KG1 (cell line): ENCODE results near the gene AHRR.

Experiments used
- DNase-seq: peaks from one replicate; lab custom pipeline; 2025; lab: John Stamatoyannopoulos, UW

The AHRR gene

DNA sequence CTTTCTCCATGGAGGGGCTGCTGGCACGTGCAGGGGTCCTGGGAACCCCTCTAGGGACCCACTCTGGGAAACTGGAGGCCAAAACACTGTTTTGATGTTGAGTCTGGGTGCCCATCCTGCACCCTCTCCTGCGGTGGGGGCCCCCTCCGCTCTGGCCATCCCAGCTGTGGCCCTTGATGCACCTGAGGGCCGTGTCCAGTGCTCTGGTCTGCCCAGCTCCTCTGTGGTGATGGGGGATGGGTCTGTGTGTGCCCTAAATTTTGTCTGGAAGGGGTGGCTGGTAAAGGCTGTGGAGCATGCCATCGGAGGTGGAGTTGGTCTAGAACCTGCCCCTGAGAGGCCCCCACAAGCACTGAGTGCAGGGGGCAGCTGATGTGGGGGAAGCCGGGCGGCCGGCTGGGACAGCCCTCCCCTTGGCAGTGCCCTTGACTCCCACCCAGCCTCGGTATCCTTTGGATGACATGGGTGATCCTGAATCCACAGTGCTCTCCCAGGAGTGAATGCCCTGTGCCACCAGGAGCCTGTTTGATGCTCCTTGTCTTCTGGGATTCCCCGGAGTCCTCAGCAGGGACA, 26.3 kb downstream of the AHRR start:
- no peak for DNase-seq

GRCh38 chr5:348726-349125, 27.2 kb downstream of the AHRR start:
- DNase-seq, result no peak

- no peak for DNase-seq
These were observed 28.8 kb downstream of the AHRR start for GRCh38 chr5:350355-350754.

DNA sequence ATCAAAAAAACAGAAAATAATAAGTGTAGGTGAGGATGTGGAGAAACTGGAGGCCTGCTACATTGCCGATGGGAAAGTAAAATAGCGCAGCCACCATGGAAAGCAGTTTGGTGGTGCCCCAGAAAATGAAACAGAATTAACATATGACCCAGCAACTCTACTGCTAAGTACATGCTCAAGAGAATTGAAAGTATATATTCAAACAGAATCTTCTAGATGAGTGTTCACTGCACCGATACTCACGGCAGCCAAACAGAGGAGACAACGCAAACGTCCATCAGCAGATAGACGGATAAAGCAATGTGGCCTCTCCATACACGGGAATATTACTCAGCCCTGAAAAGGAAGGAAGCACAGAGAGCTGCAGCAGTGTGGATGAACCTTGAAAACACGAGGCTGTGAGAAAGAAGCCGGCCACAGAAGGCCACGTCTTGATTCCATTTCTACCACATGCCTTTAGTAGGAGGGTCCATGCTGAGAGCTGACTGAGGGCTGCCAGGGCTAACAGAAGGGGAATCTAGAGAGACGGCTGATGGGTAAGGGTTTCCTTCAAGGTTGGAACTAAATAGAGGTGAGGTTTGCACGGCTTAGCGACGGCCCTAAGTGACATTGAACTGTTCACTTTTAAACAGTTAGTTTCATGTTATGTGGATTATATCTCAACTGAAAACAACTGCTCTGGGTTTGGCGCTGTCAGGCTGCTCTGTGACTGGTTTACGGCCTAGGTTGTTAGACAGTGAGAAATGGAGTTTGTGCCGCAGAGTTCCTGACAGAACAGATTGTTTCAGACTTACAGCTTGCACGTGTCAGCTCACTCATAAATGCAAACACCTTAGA, 29.8 kb downstream of the AHRR start:
- no peak for DNase-seq

DNA sequence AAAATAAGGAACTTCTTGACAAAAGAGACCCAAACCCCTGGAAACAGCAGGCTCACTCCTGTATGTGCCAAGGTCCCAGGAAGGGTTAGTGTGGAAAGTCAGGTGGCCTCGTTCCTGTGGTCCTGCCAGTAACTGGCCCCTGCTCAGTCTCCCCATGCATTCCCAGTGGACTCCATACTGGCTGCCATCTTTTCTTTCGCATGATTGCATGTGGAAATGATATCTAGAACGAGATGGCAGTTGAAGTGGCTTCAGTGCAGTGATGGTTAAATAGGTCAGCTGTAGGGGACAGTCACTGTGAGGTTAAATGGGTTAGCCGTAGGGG, 30.4 kb downstream of the AHRR start:
- DNase-seq, result no peak

- DNase-seq, result no peak
These were observed 31.4 kb downstream of the AHRR start for GRCh38 chr5:352639-353611.

DNA sequence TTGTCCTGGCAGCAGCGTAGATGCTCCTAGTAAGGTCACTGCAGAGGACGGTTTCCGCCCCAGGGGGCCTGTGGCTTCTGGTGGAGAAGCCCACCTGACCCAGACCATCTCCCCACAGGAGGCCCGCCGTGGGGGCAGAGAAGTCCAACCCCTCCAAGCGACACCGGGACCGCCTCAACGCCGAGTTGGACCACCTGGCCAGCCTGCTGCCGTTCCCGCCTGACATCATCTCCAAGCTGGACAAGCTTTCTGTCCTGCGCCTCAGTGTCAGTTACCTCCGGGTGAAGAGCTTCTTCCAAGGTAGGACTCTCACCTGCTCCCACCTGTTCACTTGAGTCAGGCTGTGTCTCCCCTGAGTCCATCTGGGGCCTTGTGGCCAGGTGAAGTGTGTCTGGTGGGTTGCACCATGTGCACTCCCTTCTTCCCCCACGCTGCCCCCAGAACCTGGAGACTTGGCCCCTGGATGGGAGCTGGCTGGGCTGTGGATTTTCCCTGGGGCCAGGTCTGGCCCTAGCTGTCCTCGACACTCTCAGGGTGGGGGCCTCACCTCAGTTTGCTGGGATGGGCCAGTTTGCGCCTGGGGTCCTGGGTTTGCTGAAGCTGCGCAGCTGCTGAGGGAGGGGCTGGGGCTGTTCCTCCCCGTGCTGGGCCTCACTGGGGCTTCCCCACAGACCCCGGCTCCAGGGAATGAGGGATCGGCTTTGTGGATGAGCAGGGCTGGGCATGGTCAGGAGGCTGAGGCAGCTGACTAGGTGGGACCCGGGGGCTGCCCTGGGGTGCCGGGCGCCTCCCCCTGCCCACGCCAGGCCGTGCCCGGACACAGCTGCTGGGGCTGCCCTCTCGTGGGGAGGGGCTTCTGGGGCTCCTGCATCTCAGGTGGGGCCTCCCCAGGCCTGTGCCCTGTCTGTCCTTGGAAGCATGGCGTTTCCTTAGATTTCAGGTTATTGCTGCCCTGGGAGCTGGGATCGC, 32.4 kb downstream of the AHRR start:
- no peak for DNase-seq

- no peak for DNase-seq
These were observed 33.3 kb downstream of the AHRR start for GRCh38 chr5:354581-355378.

DNA sequence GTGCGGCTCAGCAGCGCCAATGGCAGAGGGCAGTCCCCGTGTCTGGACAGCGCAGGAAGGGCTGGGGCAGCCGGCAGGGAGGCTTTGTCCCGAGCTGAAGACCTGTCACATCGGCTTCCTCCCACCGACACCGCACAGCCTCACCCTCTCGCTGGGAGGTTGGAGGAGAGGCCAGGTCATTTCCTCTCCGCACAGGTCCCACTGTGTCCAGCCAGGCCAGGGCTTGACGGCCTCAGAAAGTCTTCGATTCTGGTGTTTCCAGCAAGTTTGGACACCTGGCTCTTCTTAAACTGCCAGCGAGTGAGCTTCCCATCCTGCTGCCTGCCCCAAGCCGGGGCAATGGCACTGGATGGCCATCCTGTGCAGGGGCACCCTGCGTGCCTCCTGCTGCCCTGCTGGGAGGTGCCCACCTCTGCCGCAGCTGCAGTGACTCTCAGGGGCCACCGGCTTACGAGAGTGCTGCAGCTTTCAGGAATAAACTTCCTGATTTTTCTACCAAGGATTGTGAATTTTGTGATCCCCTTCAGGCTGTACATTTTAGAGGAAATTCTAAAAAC, 33.9 kb downstream of the AHRR start:
- DNase-seq, result no peak

- DNase-seq, result no peak
These were observed 34.4 kb downstream of the AHRR start for GRCh38 chr5:355958-356357.

DNA sequence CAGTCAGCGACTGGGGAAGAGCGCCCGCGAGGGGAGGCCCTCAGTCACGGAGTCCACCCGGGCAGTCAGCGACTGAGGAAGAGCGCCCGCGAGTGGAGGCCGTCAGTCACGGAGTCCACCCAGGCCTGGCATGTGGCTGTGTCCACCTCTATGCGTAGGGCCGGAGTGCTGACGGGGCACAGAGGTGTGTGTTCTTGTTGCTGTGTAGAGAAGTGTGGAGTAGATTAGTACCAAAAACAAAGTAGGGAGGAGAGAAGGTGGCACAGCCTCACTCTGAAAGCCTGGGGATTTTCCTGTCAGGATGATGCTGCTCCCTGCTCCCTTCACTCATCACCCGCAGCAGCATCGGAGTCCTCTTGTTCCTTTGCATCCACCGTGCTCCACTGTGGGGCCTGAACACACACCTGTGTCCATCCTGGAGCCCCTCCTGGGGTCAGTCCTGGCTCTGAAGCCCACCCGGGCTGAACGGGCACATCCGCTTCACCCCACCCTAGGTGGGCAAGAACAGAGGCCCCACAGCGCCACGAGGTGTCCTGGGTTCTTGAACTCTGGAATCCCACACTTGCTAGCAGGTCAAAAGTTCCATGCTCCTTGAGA, 37.9 kb downstream of the AHRR start:
- DNase-seq, result no peak

DNA sequence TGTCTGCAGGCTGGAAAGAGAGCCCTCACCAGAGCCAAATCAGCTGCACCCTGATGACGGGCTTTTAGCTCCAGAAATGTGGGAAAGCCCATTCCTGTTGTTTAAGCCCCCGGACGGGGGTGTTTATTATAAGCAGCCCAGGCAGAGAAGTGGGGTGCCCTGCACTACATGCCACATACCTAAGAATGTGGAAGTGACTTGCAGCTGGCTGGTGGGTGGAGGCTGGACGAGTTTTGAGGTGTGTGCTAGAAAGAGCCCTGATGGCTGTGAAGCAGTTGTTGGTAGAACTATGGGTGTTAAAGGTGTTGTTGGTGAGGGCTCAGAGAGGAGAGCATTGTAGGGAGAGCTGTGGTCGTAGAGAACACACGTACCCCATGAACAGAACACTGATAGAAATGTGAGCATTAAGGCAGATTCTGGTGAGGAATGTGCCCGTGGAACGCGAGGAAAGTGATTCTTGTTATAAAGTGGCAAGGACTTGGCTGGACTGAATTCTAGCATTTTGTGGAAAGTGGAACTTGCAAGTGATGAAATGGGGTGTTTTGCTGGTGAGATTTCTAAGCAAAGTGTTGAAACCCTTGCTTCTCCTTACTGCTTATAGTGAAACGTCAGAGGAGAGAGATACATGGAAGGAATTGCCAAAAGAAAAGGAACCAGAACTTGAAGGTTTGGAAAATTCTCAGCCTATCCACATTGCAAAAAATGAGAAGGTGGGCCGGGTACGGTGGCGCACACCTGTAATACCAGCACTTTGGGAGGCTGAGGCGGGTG, 38.9 kb downstream of the AHRR start:
- no peak for DNase-seq

DNA sequence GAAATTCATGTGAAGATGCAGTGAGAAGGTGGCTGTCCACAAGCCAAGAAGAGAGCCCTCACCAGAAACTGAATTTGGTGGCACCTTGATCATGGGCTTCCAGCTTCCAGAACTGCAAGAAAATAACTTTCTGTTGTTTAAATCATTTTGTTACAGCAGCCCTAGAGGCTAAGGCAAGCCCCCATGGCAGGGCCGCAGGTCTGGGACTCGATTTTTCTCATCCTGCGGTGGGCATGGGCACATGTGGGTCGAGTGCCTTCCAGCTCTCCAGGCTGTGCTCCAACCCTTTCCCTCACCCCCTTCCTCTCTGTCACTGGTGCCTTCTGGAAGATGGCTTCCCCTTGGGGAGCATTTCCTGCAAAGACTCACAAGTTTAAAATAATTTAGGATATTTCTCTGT, 40.7 kb downstream of the AHRR start:
- DNase-seq, result no peak

- DNase-seq, result no peak
These were observed 41.7 kb downstream of the AHRR start for GRCh38 chr5:362978-363765.

- no peak for DNase-seq
These were observed 43.0 kb downstream of the AHRR start for GRCh38 chr5:364497-364896.

DNA sequence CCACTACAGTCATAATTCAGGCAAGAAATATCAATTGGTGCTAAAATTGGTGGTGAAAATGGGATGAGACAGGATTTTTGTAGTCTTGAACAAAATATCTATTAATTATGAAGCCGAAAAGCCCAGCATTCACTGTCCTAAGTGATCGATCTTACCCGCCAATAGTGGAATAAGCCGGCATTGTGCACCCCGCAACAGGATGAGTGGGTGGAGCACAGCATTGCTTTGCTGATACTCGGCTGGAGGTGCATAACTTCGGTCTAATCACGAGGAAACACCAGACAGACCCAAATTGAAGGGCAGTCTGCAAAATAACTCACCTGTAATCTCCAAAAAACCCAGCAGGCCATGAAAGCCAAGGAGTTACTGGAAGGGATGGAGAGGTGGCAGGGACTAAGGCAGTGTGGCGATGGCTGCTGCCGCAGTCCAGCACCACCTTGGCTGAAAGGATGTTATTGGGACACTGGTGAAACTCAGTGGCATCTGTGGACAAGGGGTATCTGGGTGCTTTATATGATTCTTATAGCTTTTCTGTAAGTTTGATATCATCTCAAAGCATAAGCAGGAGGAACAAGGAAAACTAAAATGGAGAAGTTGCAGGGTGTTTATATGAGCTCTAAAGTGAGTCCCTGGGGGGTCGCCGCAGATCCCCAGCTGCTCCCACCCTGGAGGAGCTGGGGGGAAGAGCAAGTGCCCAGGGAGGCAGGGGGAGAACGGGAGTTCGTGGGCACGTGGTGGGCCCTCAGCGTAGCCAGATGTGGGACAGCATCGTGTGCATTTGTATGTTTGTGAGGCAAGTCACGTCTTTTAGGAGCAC, 45.2 kb downstream of the AHRR start:
- DNase-seq, result no peak

- DNase-seq, result no peak
These were observed 46.0 kb downstream of the AHRR start for GRCh38 chr5:367358-368130.
